Brain microvascular endothelial cell (primary cell): ENCODE measurements around the gene CFDP1.

ENCODE experiments used
- DNase-seq: peaks from one replicate; pipeline ENCODE4 v3.0.0-alpha.2; 2020
- H3K27ac ChIP-seq: fragments of 250-450 bp; sonication (Bioruptor Pico); 2 replicates; pipeline ENCODE4 v1.5.1; 2020; ENCODE audit warnings: mild to moderate bottlenecking, moderate library complexity
- H3K27me3 ChIP-seq: fragments of 250-450 bp; sonication (Bioruptor Pico); replicated peaks from 2 replicates; pipeline ENCODE4 v1.5.1; 2020; ENCODE audit warnings: mild to moderate bottlenecking
- H3K36me3 ChIP-seq: fragments of 250-450 bp; sonication (Bioruptor Pico); replicated peaks from 2 replicates; pipeline ENCODE4 v1.5.1; 2020; ENCODE audit warnings: mild to moderate bottlenecking
- H3K4me3 ChIP-seq: 2 replicates; pipeline ENCODE4 v1.5.1; 2011; ENCODE audit warnings: low read depth, mild to moderate bottlenecking, control low read depth, low read length, moderate library complexity
- CTCF ChIP-seq: IDR thresholded peaks from 2 replicates; pipeline ENCODE4 v1.5.1; 2011; ENCODE audit warnings: low read depth, mild to moderate bottlenecking, moderate library complexity, low read length, control low read depth, inconsistent platforms; ENCODE audit errors: missing control alignments
- in situ Hi-C: cut with HindIII; loops from 2 replicates; pipeline ENCODE4 v1.10.0; 2017; ENCODE audit warnings: low sequenced_read_pairs, low pct_ligation_motif_present

CFDP1 gene

GRCh38 chr16:75250089-75250808 is 183.1 kb downstream of the CFDP1 start:
- Histone ChIP-seq H3K4me3 (peak overlapping the region; percentile 86), H3K36me3 (peaks cover 6% of the 10 kb centered on the region), H3K27me3 (no peaks in the 10 kb centered on the region), H3K27ac (peak overlapping the region; percentile 98)
- TF ChIP-seq CTCF = peak; percentile 1
- no peak for DNase-seq
- in situ Hi-C loops = no loop called here

- in situ Hi-C loops = no loop called here
- no peak for DNase-seq
- Histone ChIP-seq H3K4me3 (peak overlapping the region; percentile 86), H3K27ac (peak overlapping the region; percentile 98), H3K36me3 (peaks cover 6% of the 10 kb centered on the region), H3K27me3 (no peaks in the 10 kb centered on the region)
- peak; percentile 16 for TF ChIP-seq CTCF
Observed at GRCh38 chr16:75249441-75249840, 183.9 kb downstream of the CFDP1 start.

GRCh38 chr16:75248536-75249380 is 184.5 kb downstream of the CFDP1 start:
- peak overlapping the region; percentile 86 for H3K4me3 ChIP-seq

GRCh38 chr16:75248142-75248535 is 185.2 kb downstream of the CFDP1 start:
- Histone ChIP-seq H3K4me3 (peak overlapping the region; percentile 17), H3K36me3 (peaks cover 12% of the 10 kb centered on the region), H3K27ac (peak overlapping the region; percentile 98), H3K27me3 (no peaks in the 10 kb centered on the region)
- DNase-seq = no peak
- TF ChIP-seq CTCF = no peak
- in situ Hi-C loops = no loop called here

More at GRCh38 chr16:75248536-75249380, 184.5 kb downstream of the CFDP1 start:
- in situ Hi-C loops = no loop called here
- peak overlapping the region; percentile 98 for H3K27ac ChIP-seq
- H3K27me3 ChIP-seq = no peaks in the 10 kb centered on the region
- H3K36me3 ChIP-seq = peaks cover 10% of the 10 kb centered on the region
- no peak for TF ChIP-seq CTCF
- DNase-seq = no peak

GRCh38 chr16:75247249-75247648 is 186.1 kb downstream of the CFDP1 start:
- H3K27me3 ChIP-seq = no peaks in the 10 kb centered on the region
- in situ Hi-C loops = no loop called here
- H3K27ac ChIP-seq = peak overlapping the region; percentile 98
- peaks cover 18% of the 10 kb centered on the region for H3K36me3 ChIP-seq
- H3K4me3 ChIP-seq = peak overlapping the region; percentile 12
- no peak for DNase-seq
- no peak for TF ChIP-seq CTCF
